ENCODE results near the gene ZFPM1. TPM values are rescaled to one million over a fixed set of nuclear protein-coding genes. Genes with fewer than 3 reads are reported as not detected.

Gene ZFPM1
- total RNA-seq, 1 donor from 2014 or later = 6.8 TPM

GRCh38 chr16:88499836-88500251 is 46.8 kb downstream of the ZFPM1 start:
- Mint-ChIP-seq H3K4me1 (ENCODE audit: unreplicated experiment) (no peaks in the 10 kb centered on the region), H3K27ac (ENCODE audit: unreplicated experiment) (no peak overlapping the region), H3K27me3 (ENCODE audit: unreplicated experiment) (peaks cover 9% of the 10 kb centered on the region), H3K4me3 (ENCODE audit: unreplicated experiment) (no peak overlapping the region), H3K36me3 (ENCODE audit: low read depth, unreplicated experiment) (peaks cover 4% of the 10 kb centered on the region), H3K9me3 (ENCODE audit: unreplicated experiment) (no peaks in the 10 kb centered on the region)
- TF ChIP-seq, protein P1, sequence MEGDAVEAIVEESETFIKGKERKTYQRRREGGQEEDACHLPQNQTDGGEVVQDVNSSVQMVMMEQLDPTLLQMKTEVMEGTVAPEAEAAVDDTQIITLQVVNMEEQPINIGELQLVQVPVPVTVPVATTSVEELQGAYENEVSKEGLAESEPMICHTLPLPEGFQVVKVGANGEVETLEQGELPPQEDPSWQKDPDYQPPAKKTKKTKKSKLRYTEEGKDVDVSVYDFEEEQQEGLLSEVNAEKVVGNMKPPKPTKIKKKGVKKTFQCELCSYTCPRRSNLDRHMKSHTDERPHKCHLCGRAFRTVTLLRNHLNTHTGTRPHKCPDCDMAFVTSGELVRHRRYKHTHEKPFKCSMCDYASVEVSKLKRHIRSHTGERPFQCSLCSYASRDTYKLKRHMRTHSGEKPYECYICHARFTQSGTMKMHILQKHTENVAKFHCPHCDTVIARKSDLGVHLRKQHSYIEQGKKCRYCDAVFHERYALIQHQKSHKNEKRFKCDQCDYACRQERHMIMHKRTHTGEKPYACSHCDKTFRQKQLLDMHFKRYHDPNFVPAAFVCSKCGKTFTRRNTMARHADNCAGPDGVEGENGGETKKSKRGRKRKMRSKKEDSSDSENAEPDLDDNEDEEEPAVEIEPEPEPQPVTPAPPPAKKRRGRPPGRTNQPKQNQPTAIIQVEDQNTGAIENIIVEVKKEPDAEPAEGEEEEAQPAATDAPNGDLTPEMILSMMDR (IDR thresholded peaks at IDR 0.05; ENCODE audit: unreplicated experiment) = no peak
- DNase-seq (ENCODE audit: low spot score) = no peak

- peaks cover 4% of the 10 kb centered on the region for H3K36me3 Mint-ChIP-seq (ENCODE audit: low read depth, unreplicated experiment)
- H3K9me3 Mint-ChIP-seq (ENCODE audit: unreplicated experiment) = no peaks in the 10 kb centered on the region
- peaks cover 9% of the 10 kb centered on the region for H3K27me3 Mint-ChIP-seq (ENCODE audit: unreplicated experiment)
- DNase-seq (ENCODE audit: low spot score) = no peak
- TF ChIP-seq, protein P1 (IDR thresholded peaks at IDR 0.05; ENCODE audit: unreplicated experiment) = no peak
- H3K27ac Mint-ChIP-seq (ENCODE audit: unreplicated experiment) = peak overlapping the region; percentile 42
- no peak overlapping the region for H3K4me3 Mint-ChIP-seq (ENCODE audit: unreplicated experiment)
- H3K4me1 Mint-ChIP-seq (ENCODE audit: unreplicated experiment) = no peaks in the 10 kb centered on the region
These were observed 47.2 kb downstream of the ZFPM1 start for GRCh38 chr16:88500255-88500661.

GRCh38 chr16:88502371-88502770 is 49.3 kb downstream of the ZFPM1 start:
- H3K27ac Mint-ChIP-seq (ENCODE audit: unreplicated experiment) = no peak overlapping the region
- H3K4me1 Mint-ChIP-seq (ENCODE audit: unreplicated experiment) = no peaks in the 10 kb centered on the region
- TF ChIP-seq, protein P1 (IDR thresholded peaks at IDR 0.05; ENCODE audit: unreplicated experiment) = no peak
- H3K4me3 Mint-ChIP-seq (ENCODE audit: unreplicated experiment) = no peak overlapping the region
- peaks cover 12% of the 10 kb centered on the region for H3K27me3 Mint-ChIP-seq (ENCODE audit: unreplicated experiment)
- no peaks in the 10 kb centered on the region for H3K9me3 Mint-ChIP-seq (ENCODE audit: unreplicated experiment)
- H3K36me3 Mint-ChIP-seq (ENCODE audit: low read depth, unreplicated experiment) = peaks cover 4% of the 10 kb centered on the region
- no peak for DNase-seq (ENCODE audit: low spot score)

- Mint-ChIP-seq H3K36me3 (ENCODE audit: low read depth, unreplicated experiment) (peaks cover 4% of the 10 kb centered on the region), H3K4me1 (ENCODE audit: unreplicated experiment) (no peaks in the 10 kb centered on the region), H3K4me3 (ENCODE audit: unreplicated experiment) (no peak overlapping the region), H3K27ac (ENCODE audit: unreplicated experiment) (no peak overlapping the region), H3K9me3 (ENCODE audit: unreplicated experiment) (no peaks in the 10 kb centered on the region), H3K27me3 (ENCODE audit: unreplicated experiment) (peaks cover 12% of the 10 kb centered on the region)
- no peak for DNase-seq (ENCODE audit: low spot score)
- TF ChIP-seq, protein P1 (IDR thresholded peaks at IDR 0.05; ENCODE audit: unreplicated experiment) = no peak
These were observed 49.7 kb downstream of the ZFPM1 start for GRCh38 chr16:88502776-88503280.

- TF ChIP-seq, protein P1 (IDR thresholded peaks at IDR 0.05; ENCODE audit: unreplicated experiment) = no peak
- Mint-ChIP-seq H3K36me3 (ENCODE audit: low read depth, unreplicated experiment) (peaks cover 4% of the 10 kb centered on the region), H3K27ac (ENCODE audit: unreplicated experiment) (no peak overlapping the region), H3K4me1 (ENCODE audit: unreplicated experiment) (no peaks in the 10 kb centered on the region), H3K27me3 (ENCODE audit: unreplicated experiment) (peaks cover 12% of the 10 kb centered on the region), H3K4me3 (ENCODE audit: unreplicated experiment) (no peak overlapping the region), H3K9me3 (ENCODE audit: unreplicated experiment) (no peaks in the 10 kb centered on the region)
- DNase-seq (ENCODE audit: low spot score) = no peak
These were observed 50.3 kb downstream of the ZFPM1 start for GRCh38 chr16:88503374-88503770.
